KMS-11 (cell line): ENCODE data around the gene SLAMF9.

Experiments used
- H2AFZ ChIP-seq: fragments of 200-600 bp; sonication (generic); 2 replicates; pipeline ENCODE4 v1.6.1; 2016; ENCODE audit warnings: antibody characterized with exemption, mixed run types, low read depth
- H3K27ac ChIP-seq: fragments of 200-600 bp; sonication (generic); 2 replicates; pipeline ENCODE4 v1.6.1; 2016; ENCODE audit warnings: mild to moderate bottlenecking, mixed run types
- H3K27me3 ChIP-seq: fragments of 200-600 bp; sonication (generic); 2 replicates; pipeline ENCODE4 v1.6.1; 2017; ENCODE audit warnings: mild to moderate bottlenecking, low read depth, mixed run types, moderate library complexity; ENCODE audit not compliant: insufficient read depth
- H3K36me3 ChIP-seq: fragments of 200-600 bp; sonication (generic); 2 replicates; pipeline ENCODE4 v1.6.1; 2017; ENCODE audit warnings: mild to moderate bottlenecking, mixed run types; ENCODE audit not compliant: insufficient read depth
- H3K4me1 ChIP-seq: fragments of 200-600 bp; sonication (generic); 2 replicates; pipeline ENCODE4 v1.6.1; 2016; ENCODE audit warnings: mild to moderate bottlenecking, low read depth, mixed run types; ENCODE audit not compliant: poor library complexity, severe bottlenecking
- H3K4me2 ChIP-seq: fragments of 200-600 bp; sonication (generic); 2 replicates; pipeline ENCODE4 v1.7.0; 2016; ENCODE audit warnings: mild to moderate bottlenecking, mixed run types
- H3K4me3 ChIP-seq: fragments of 200-600 bp; sonication (generic); IDR thresholded peaks from 2 replicates; pipeline ENCODE4 v1.6.1; 2017; ENCODE audit warnings: low read depth, low read length, mixed read lengths; ENCODE audit not compliant: insufficient read depth
- H3K79me2 ChIP-seq: fragments of 200-600 bp; sonication (generic); 2 replicates; pipeline ENCODE4 v1.6.1; 2016; ENCODE audit warnings: low read depth, mixed run types; ENCODE audit not compliant: insufficient read depth
- H3K9ac ChIP-seq: fragments of 200-600 bp; sonication (generic); 2 replicates; pipeline ENCODE4 v1.6.1; 2016; ENCODE audit warnings: mild to moderate bottlenecking, mixed run types
- H4K20me1 ChIP-seq: fragments of 200-600 bp; sonication (generic); 2 replicates; pipeline ENCODE4 v1.6.1; 2016; ENCODE audit warnings: mild to moderate bottlenecking, mixed run types; ENCODE audit not compliant: insufficient read depth
- CTCF ChIP-seq: fragments of 200-600 bp; sonication (generic); conservative IDR thresholded peaks from 2 replicates; pipeline ENCODE4 v1.6.1; 2017; ENCODE audit warnings: low read depth, mild to moderate bottlenecking, antibody characterized with exemption, low read length, moderate library complexity, mixed read lengths

The SLAMF9 gene

GRCh38 chr1:159922511-159923202 is 31.4 kb downstream of the SLAMF9 start:
- peaks cover 71% of the 10 kb centered on the region for H3K4me1 ChIP-seq
- H3K27ac ChIP-seq, result peak overlapping the region; percentile 78
- H3K27me3 ChIP-seq, result no peaks in the 10 kb centered on the region
- TF ChIP-seq CTCF, result no peak
- no peak overlapping the region for H2AFZ ChIP-seq
- H3K9ac ChIP-seq, result peak overlapping the region; percentile 98; the same call in 1 of the 2 replicates
- H3K4me3 ChIP-seq, result no peak overlapping the region
- peak overlapping the region; percentile 92 for H3K4me2 ChIP-seq
- peaks cover 53% of the 10 kb centered on the region for H4K20me1 ChIP-seq
- H3K79me2 ChIP-seq, result peaks cover 66% of the 10 kb centered on the region
- H3K36me3 ChIP-seq, result peaks cover 21% of the 10 kb centered on the region; the same call in 1 of the 2 replicates

GRCh38 chr1:159921700-159922504 is 32.1 kb downstream of the SLAMF9 start:
- H3K27ac ChIP-seq, result peak overlapping the region; percentile 78; the same call in 1 of the 2 replicates

GRCh38 chr1:159921251-159921650 is 32.8 kb downstream of the SLAMF9 start:
- Histone ChIP-seq H3K27me3 (no peaks in the 10 kb centered on the region), H3K79me2 (peaks cover 66% of the 10 kb centered on the region), H4K20me1 (peaks cover 53% of the 10 kb centered on the region), H3K9ac (no peak overlapping the region; the same call in 1 of the 2 replicates), H3K36me3 (peaks cover 21% of the 10 kb centered on the region; the same call in 1 of the 2 replicates), H3K4me1 (peaks cover 73% of the 10 kb centered on the region), H3K27ac (peak overlapping the region; percentile 78; the same call in 1 of the 2 replicates), H3K4me2 (peak overlapping the region; percentile 92; the same call in 1 of the 2 replicates), H2AFZ (no peak overlapping the region), H3K4me3 (no peak overlapping the region)
- TF ChIP-seq CTCF, result no peak

More at GRCh38 chr1:159921700-159922504, 32.1 kb downstream of the SLAMF9 start:
- H2AFZ ChIP-seq, result no peak overlapping the region
- H3K4me3 ChIP-seq, result no peak overlapping the region
- H4K20me1 ChIP-seq, result peaks cover 53% of the 10 kb centered on the region
- H3K4me1 ChIP-seq, result peaks cover 75% of the 10 kb centered on the region
- H3K9ac ChIP-seq, result peak overlapping the region; percentile 98; the same call in 1 of the 2 replicates
- peak overlapping the region; percentile 92 for H3K4me2 ChIP-seq
- H3K79me2 ChIP-seq, result peaks cover 66% of the 10 kb centered on the region
- H3K36me3 ChIP-seq, result peaks cover 21% of the 10 kb centered on the region; the same call in 1 of the 2 replicates
- no peak for TF ChIP-seq CTCF
- no peaks in the 10 kb centered on the region for H3K27me3 ChIP-seq

- Histone ChIP-seq H2AFZ (no peak overlapping the region), H3K4me1 (peaks cover 68% of the 10 kb centered on the region), H3K27ac (peak overlapping the region; percentile 78; the same call in 1 of the 2 replicates), H3K36me3 (peaks cover 21% of the 10 kb centered on the region; the same call in 1 of the 2 replicates), H3K79me2 (peaks cover 66% of the 10 kb centered on the region), H3K4me2 (peak overlapping the region; percentile 92), H3K27me3 (no peaks in the 10 kb centered on the region), H3K4me3 (no peak overlapping the region), H3K9ac (no peak overlapping the region; the same call in 1 of the 2 replicates), H4K20me1 (peaks cover 53% of the 10 kb centered on the region)
- no peak for TF ChIP-seq CTCF
Observed at GRCh38 chr1:159920651-159921050, 33.4 kb downstream of the SLAMF9 start.
